HFFc6 (cell line): ENCODE results near the gene PTH1R. TPM values are rescaled to one million over a fixed set of nuclear protein-coding genes. Genes with fewer than 3 reads are reported as not detected.
A peak's percentile ranks its signal among the peaks of the same experiment; 100 is the strongest.

Experiments
- DNase-seq: peaks from one replicate; pipeline ENCODE4 v3.0.0-alpha.2; 2018
- H3K27ac Mint-ChIP-seq: 2 replicates; pipeline ENCODE4 v1.8.0; 2020; ENCODE audit warnings: mild to moderate bottlenecking, mixed read lengths
- H3K27me3 Mint-ChIP-seq: 2 replicates; pipeline ENCODE4 v1.8.0; 2021; ENCODE audit warnings: mild to moderate bottlenecking, moderate library complexity, mixed read lengths; ENCODE audit not compliant: insufficient read depth
- H3K36me3 Mint-ChIP-seq: 2 replicates; pipeline ENCODE4 v1.8.0; 2021; ENCODE audit warnings: low read depth, mixed read lengths
- H3K4me1 Mint-ChIP-seq: 2 replicates; pipeline ENCODE4 v1.8.0; 2020; ENCODE audit warnings: low read depth, mixed read lengths
- H3K4me3 Mint-ChIP-seq: 2 replicates; pipeline ENCODE4 v1.8.0; 2020; ENCODE audit warnings: mild to moderate bottlenecking, moderate library complexity, mixed read lengths
- H3K9me3 Mint-ChIP-seq: 2 replicates; pipeline ENCODE4 v1.8.0; 2020; ENCODE audit warnings: mild to moderate bottlenecking, mixed read lengths
- total RNA-seq, 6 experiments: library from RNA; stranded (reverse); fragmentation: NEBNext Ultra II Directional; extraction: Animal tissue kit (Norgen Biotek cat#: 25700); gene quantifications; 2 replicates in 1 of 6; 3 replicates in 5 of 6; pipeline ENCODE4 v1.2.3, GENCODE V29; 2021
- TF ChIP-seq, protein P1 (sequence below): fragments of 200-600 bp; sonication (generic); IDR thresholded peaks from 2 replicates; pipeline ENCODE4 v1.5.0; 2021; ENCODE audit warnings: antibody characterized with exemption, mild to moderate bottlenecking

PTH1R gene
- total RNA-seq, 6 experiments from 2014 or later, result 0.09 to 1.4 (median 0.85) TPM; not detected in 1

- no peak overlapping the region for H3K4me3 Mint-ChIP-seq
- peaks cover 48% of the 10 kb centered on the region for H3K4me1 Mint-ChIP-seq
- H3K36me3 Mint-ChIP-seq, result peaks cover 18% of the 10 kb centered on the region
- TF ChIP-seq, protein P1, sequence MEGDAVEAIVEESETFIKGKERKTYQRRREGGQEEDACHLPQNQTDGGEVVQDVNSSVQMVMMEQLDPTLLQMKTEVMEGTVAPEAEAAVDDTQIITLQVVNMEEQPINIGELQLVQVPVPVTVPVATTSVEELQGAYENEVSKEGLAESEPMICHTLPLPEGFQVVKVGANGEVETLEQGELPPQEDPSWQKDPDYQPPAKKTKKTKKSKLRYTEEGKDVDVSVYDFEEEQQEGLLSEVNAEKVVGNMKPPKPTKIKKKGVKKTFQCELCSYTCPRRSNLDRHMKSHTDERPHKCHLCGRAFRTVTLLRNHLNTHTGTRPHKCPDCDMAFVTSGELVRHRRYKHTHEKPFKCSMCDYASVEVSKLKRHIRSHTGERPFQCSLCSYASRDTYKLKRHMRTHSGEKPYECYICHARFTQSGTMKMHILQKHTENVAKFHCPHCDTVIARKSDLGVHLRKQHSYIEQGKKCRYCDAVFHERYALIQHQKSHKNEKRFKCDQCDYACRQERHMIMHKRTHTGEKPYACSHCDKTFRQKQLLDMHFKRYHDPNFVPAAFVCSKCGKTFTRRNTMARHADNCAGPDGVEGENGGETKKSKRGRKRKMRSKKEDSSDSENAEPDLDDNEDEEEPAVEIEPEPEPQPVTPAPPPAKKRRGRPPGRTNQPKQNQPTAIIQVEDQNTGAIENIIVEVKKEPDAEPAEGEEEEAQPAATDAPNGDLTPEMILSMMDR, result no peak
- H3K27ac Mint-ChIP-seq, result peak overlapping the region; percentile 84
- H3K27me3 Mint-ChIP-seq, result peaks cover 3% of the 10 kb centered on the region
- DNase-seq, result no peak
- no peaks in the 10 kb centered on the region for H3K9me3 Mint-ChIP-seq
Observed at GRCh38 chr3:46926871-46927717, 49.6 kb downstream of the PTH1R start.

DNA sequence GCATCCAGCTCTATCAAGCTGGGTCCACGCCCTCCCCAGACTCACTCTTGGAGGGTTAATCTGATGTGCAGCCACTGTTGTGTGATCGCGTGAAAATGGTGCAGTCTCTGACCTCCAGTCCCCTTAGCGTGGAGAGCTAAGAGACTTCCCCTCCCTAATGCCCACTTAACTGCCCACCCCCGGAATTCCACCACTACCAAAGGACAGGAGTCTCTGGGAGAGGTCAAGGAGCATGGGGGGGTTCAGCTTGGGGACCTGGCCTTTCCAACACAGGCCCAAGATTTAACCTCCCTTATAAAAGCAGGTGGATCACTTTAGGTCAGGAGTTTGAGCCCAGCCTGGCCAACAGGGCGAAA is 50.2 kb downstream of the PTH1R start:
- H3K27me3 Mint-ChIP-seq, result peaks cover 3% of the 10 kb centered on the region
- no peak for DNase-seq
- TF ChIP-seq, protein P1, result no peak

GRCh38 chr3:46928282-46928681 is 50.8 kb downstream of the PTH1R start:
- no peaks in the 10 kb centered on the region for H3K9me3 Mint-ChIP-seq
- no peak for DNase-seq
- TF ChIP-seq, protein P1, result no peak
- H3K4me3 Mint-ChIP-seq, result no peak overlapping the region
- peaks cover 54% of the 10 kb centered on the region for H3K4me1 Mint-ChIP-seq
- peaks cover 17% of the 10 kb centered on the region for H3K36me3 Mint-ChIP-seq
- peaks cover 3% of the 10 kb centered on the region for H3K27me3 Mint-ChIP-seq
- no peak overlapping the region for H3K27ac Mint-ChIP-seq

More for the DNA sequence above, 50.2 kb downstream of the PTH1R start:
- H3K36me3 Mint-ChIP-seq, result peaks cover 18% of the 10 kb centered on the region
- no peak overlapping the region for H3K27ac Mint-ChIP-seq
- no peaks in the 10 kb centered on the region for H3K9me3 Mint-ChIP-seq
- peaks cover 54% of the 10 kb centered on the region for H3K4me1 Mint-ChIP-seq
- no peak overlapping the region for H3K4me3 Mint-ChIP-seq

DNA sequence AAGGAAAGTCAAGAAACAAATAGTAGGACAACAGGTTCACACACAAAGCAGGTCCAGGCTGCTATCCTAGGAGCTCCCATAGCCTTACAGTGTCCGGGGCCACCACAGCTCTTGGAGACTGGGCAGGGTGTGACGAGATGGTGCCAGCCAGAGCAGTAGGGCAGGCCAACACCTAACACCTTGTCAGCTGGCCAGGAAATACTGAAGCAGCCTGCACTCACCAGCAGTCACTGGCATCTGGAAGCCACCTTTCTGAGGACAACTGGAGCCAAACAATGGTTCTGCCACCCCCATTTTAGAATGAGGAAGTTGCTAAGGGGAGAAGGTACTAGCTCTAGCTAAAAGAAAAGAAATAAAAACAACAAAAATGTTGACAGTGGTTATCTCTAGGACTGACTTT is 51.8 kb downstream of the PTH1R start:
- no peak overlapping the region; the same call in 1 of the 2 replicates for H3K27ac Mint-ChIP-seq
- H3K4me3 Mint-ChIP-seq, result no peak overlapping the region
- TF ChIP-seq, protein P1, result no peak
- H3K4me1 Mint-ChIP-seq, result peaks cover 58% of the 10 kb centered on the region
- no peak for DNase-seq
- peaks cover 3% of the 10 kb centered on the region for H3K27me3 Mint-ChIP-seq
- peaks cover 13% of the 10 kb centered on the region; the same call in 1 of the 2 replicates for H3K36me3 Mint-ChIP-seq
- no peaks in the 10 kb centered on the region for H3K9me3 Mint-ChIP-seq

- H3K27ac Mint-ChIP-seq, result peak overlapping the region; percentile 83
- DNase-seq, result no peak
- H3K36me3 Mint-ChIP-seq, result peaks cover 13% of the 10 kb centered on the region; the same call in 1 of the 2 replicates
- peaks cover 3% of the 10 kb centered on the region for H3K27me3 Mint-ChIP-seq
- H3K9me3 Mint-ChIP-seq, result no peaks in the 10 kb centered on the region
- peaks cover 68% of the 10 kb centered on the region for H3K4me1 Mint-ChIP-seq
- peak overlapping the region; percentile 53 for H3K4me3 Mint-ChIP-seq
- TF ChIP-seq, protein P1, result no peak
Observed at GRCh38 chr3:46930166-46930944, 52.8 kb downstream of the PTH1R start.
